WTC11 (cell line): ENCODE results near the gene PSMC3. TPM values are rescaled to one million over a fixed set of nuclear protein-coding genes. Genes with fewer than 3 reads are reported as not detected.

Experiments used
- ATAC-seq: fragments of 200-7000 bp; cut with Tn5 transposase; 2 replicates; pipeline ENCODE4 v1.10.0; 2021; ENCODE audit warnings: mild to moderate bottlenecking, moderate library complexity
- CTCF ChIA-PET: fragments of 300-600 bp; sonication (Branson Sonifier 250); formaldehyde crosslinking; loops from one replicate; lab custom pipeline; 2021; ENCODE audit warnings: antibody characterized with exemption; lab: Charles Lee
- POLR2A ChIA-PET: fragments of 350-600 bp; sonication (Branson Sonifier 250); formaldehyde crosslinking; loops from one replicate; lab custom pipeline; 2021; ENCODE audit warnings: antibody characterized with exemption; lab: Charles Lee
- DNase-seq: peaks from one replicate; pipeline ENCODE4 v3.0.0; 2021; ENCODE audit warnings: low spot score
- H3K27ac Mint-ChIP-seq: 2 replicates; pipeline ENCODE4 v1.8.0; 2021; ENCODE audit warnings: mixed read lengths
- H3K27me3 Mint-ChIP-seq: 2 replicates; pipeline ENCODE4 v1.8.0; 2021; ENCODE audit warnings: low read depth, mild to moderate bottlenecking, moderate library complexity, mixed read lengths
- H3K36me3 Mint-ChIP-seq: 2 replicates; pipeline ENCODE4 v1.8.0; 2021; ENCODE audit warnings: mixed read lengths
- H3K4me1 Mint-ChIP-seq: 2 replicates; pipeline ENCODE4 v1.8.0; 2022; ENCODE audit warnings: mixed read lengths
- H3K4me3 Mint-ChIP-seq: 2 replicates; pipeline ENCODE4 v1.8.0; 2021; ENCODE audit warnings: mild to moderate bottlenecking, moderate library complexity, mixed read lengths
- H3K9me3 Mint-ChIP-seq: 2 replicates; pipeline ENCODE4 v1.8.0; 2021; ENCODE audit warnings: mixed read lengths
- ATF1 ChIP-seq: sonication (generic); formaldehyde crosslinking; IDR thresholded peaks from 2 replicates; pipeline ENCODE4 v1.8.1; 2023; ENCODE audit warnings: mild to moderate bottlenecking, moderate library complexity, missing genetic modification reagents
- CBFB ChIP-seq: sonication (generic); formaldehyde crosslinking; IDR thresholded peaks from 2 replicates; pipeline ENCODE4 v1.8.1; 2022; ENCODE audit warnings: mild to moderate bottlenecking, low read depth, missing genetic modification reagents
- EMX1 ChIP-seq: fragments of 250-450 bp; sonication (Bioruptor Pico); IDR thresholded peaks from 2 replicates; pipeline ENCODE4 v1.8.0; 2021; ENCODE audit warnings: mild to moderate bottlenecking
- ETV6 ChIP-seq: sonication (generic); formaldehyde crosslinking; IDR thresholded peaks from 2 replicates; pipeline ENCODE4 v1.8.1; 2022; ENCODE audit warnings: mild to moderate bottlenecking, missing genetic modification reagents
- FOXJ3 ChIP-seq: sonication (generic); formaldehyde crosslinking; IDR thresholded peaks from 2 replicates; pipeline ENCODE4 v1.9.0; 2021; ENCODE audit warnings: missing genetic modification reagents, mild to moderate bottlenecking, borderline replicate concordance
- FOXP1 ChIP-seq: sonication (generic); formaldehyde crosslinking; IDR thresholded peaks from 2 replicates; pipeline ENCODE4 v1.8.0; 2022; ENCODE audit warnings: missing genetic modification reagents, mild to moderate bottlenecking, moderate library complexity, borderline replicate concordance
- JUN ChIP-seq: sonication (generic); formaldehyde crosslinking; IDR thresholded peaks from 2 replicates; pipeline ENCODE4 v1.8.0; 2023; ENCODE audit warnings: mild to moderate bottlenecking, missing genetic modification reagents
- NFE2L1 ChIP-seq: sonication (generic); formaldehyde crosslinking; IDR thresholded peaks from 2 replicates; pipeline ENCODE4 v1.8.1; 2023; ENCODE audit warnings: missing genetic modification reagents
- NR3C1 ChIP-seq: sonication (generic); formaldehyde crosslinking; conservative IDR thresholded peaks from 2 replicates; pipeline ENCODE4 v1.8.1; 2023; ENCODE audit warnings: low read depth, mild to moderate bottlenecking, missing genetic modification reagents
- SOX15 ChIP-seq: fragments of 250-450 bp; sonication (Bioruptor Pico); IDR thresholded peaks from 2 replicates; pipeline ENCODE4 v1.9.0; 2021; ENCODE audit warnings: mild to moderate bottlenecking
- TCF7 ChIP-seq: sonication (generic); formaldehyde crosslinking; IDR thresholded peaks from 2 replicates; pipeline ENCODE4 v1.8.0; 2022; ENCODE audit warnings: mild to moderate bottlenecking, low read depth, missing genetic modification reagents, moderate library complexity
- TEAD4 ChIP-seq: sonication (generic); formaldehyde crosslinking; IDR thresholded peaks from 2 replicates; pipeline ENCODE4 v1.8.0; 2022; ENCODE audit warnings: mild to moderate bottlenecking, missing genetic modification reagents
- ZNF138 ChIP-seq: sonication (generic); formaldehyde crosslinking; conservative IDR thresholded peaks from 2 replicates; pipeline ENCODE4 v1.8.1; 2022; ENCODE audit warnings: mild to moderate bottlenecking, moderate library complexity, missing genetic modification reagents
- ZNF219 ChIP-seq: sonication (generic); formaldehyde crosslinking; IDR thresholded peaks from 2 replicates; pipeline ENCODE4 v1.8.0; 2023; ENCODE audit warnings: missing genetic modification reagents, mild to moderate bottlenecking, borderline replicate concordance
- ZNF263 ChIP-seq: sonication (generic); formaldehyde crosslinking; IDR thresholded peaks from 2 replicates; pipeline ENCODE4 v1.8.1; 2022; ENCODE audit warnings: low read depth, mild to moderate bottlenecking, moderate library complexity, missing genetic modification reagents
- ZNF416 ChIP-seq: fragments of 250-450 bp; sonication (Bioruptor Pico); IDR thresholded peaks from 2 replicates; pipeline ENCODE4 v1.9.0; 2021; ENCODE audit warnings: mild to moderate bottlenecking, inconsistent platforms
- ZNF423 ChIP-seq: fragments of 250-450 bp; sonication (Bioruptor Pico); IDR thresholded peaks from 2 replicates; pipeline ENCODE4 v2.1.2; 2022; ENCODE audit warnings: mild to moderate bottlenecking, moderate library complexity
- total RNA-seq: library from RNA; stranded (reverse); gene quantifications from 3 replicates; pipeline ENCODE4 v1.2.3, GENCODE V29; 2021
- TF ChIP-seq, protein P1 (sequence below): sonication (generic); formaldehyde crosslinking; conservative IDR thresholded peaks from 2 replicates; pipeline ENCODE4 v1.8.1; 2022; ENCODE audit warnings: mild to moderate bottlenecking, missing genetic modification reagents
- TF ChIP-seq, protein P2 (sequence below): fragments of 250-450 bp; sonication (Bioruptor Pico); conservative IDR thresholded peaks from 2 replicates; pipeline ENCODE4 v1.9.0; 2021; ENCODE audit warnings: mild to moderate bottlenecking
- TF ChIP-seq, protein P3 (sequence below): sonication (generic); formaldehyde crosslinking; IDR thresholded peaks from 2 replicates; pipeline ENCODE4 v1.8.0; 2022; ENCODE audit warnings: mild to moderate bottlenecking, missing genetic modification reagents
- TF ChIP-seq, protein P4 (sequence below): sonication (generic); formaldehyde crosslinking; IDR thresholded peaks from 2 replicates; pipeline ENCODE4 v1.8.1; 2023; ENCODE audit warnings: mild to moderate bottlenecking, missing genetic modification reagents, borderline replicate concordance
- TF ChIP-seq, protein P5 (sequence below): fragments of 250-450 bp; sonication (Bioruptor Pico); IDR thresholded peaks from 2 replicates; pipeline ENCODE4 v2.1.2; 2022; ENCODE audit warnings: mild to moderate bottlenecking, moderate library complexity
- TF ChIP-seq, protein P6 (sequence below): sonication (generic); formaldehyde crosslinking; IDR thresholded peaks from 2 replicates; pipeline ENCODE4 v1.8.0; 2023; ENCODE audit warnings: mild to moderate bottlenecking, missing genetic modification reagents

Gene PSMC3
- total RNA-seq, 1 experiment from 2014 or later: 162 TPM

DNA sequence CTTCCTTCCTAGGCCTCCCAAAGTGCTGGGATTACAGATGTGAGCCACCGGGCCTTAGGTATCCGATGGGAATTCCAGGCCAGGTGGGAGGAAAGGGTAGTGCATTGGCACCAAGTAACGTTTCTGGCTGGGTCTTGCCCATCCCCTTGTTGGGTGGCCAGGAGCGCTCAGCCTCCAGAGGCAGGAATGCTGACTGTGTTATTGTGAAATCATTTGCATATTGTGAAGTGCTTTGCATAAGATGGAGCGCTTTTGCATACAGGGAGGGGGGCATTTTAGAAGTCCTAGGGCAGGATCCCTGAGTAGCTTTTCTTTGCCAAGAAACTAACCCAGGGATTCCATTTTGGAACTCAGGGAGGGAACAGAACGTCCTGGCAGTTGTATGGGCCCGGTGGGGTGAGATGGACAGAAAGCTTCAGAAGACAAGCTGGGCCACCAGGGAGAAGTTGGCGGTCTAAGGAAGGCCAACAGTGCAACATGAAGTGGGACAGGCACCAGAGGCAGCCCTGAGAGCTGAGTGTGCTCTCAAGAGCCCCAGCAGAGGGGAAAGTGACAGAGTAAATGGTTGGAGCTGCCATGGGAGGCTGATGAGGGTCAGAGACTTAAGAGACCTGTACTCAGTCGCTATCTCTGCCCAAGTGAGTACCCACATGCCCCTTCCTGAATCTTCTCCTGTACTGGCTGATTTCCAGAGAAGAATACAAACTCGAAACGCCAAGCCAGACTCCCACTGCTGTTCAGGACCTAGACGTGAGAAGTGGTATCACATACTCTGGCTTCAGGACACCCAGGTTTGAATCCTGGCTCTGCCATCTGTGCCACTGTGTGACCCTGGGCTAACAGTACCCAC is 19.1 kb downstream of the PSMC3 start (continued):
- TF ChIP-seq FOXJ3 (CRISPR knock-in tag) (no peak), JUN (CRISPR knock-in tag) (no peak), ZNF416 (no peak), EMX1 (CRISPR knock-in tag) (no peak), SOX15 (no peak)
- TF ChIP-seq, protein P1, sequence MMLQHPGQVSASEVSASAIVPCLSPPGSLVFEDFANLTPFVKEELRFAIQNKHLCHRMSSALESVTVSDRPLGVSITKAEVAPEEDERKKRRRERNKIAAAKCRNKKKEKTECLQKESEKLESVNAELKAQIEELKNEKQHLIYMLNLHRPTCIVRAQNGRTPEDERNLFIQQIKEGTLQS: no peak

DNA sequence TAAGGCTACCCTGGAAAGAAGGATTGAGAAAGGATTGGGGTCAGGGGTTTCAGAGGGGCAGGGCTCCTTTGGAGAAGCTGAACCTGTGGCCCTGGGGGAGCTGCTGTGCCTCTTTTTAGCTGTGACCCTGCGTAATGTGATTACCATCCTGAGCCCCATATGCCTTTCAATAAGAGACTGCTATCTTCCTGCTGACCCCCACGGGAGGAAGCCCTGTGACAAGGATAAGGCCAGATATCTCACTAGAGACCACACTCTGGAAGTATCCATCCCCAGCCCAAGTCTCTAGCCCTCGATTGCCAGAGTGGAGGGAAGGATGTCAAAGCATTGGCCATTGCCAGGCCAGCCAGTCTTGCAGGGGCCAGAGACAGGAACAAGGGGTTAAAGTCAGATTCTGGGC is 22.7 kb downstream of the PSMC3 start:
- TF ChIP-seq, protein P2, sequence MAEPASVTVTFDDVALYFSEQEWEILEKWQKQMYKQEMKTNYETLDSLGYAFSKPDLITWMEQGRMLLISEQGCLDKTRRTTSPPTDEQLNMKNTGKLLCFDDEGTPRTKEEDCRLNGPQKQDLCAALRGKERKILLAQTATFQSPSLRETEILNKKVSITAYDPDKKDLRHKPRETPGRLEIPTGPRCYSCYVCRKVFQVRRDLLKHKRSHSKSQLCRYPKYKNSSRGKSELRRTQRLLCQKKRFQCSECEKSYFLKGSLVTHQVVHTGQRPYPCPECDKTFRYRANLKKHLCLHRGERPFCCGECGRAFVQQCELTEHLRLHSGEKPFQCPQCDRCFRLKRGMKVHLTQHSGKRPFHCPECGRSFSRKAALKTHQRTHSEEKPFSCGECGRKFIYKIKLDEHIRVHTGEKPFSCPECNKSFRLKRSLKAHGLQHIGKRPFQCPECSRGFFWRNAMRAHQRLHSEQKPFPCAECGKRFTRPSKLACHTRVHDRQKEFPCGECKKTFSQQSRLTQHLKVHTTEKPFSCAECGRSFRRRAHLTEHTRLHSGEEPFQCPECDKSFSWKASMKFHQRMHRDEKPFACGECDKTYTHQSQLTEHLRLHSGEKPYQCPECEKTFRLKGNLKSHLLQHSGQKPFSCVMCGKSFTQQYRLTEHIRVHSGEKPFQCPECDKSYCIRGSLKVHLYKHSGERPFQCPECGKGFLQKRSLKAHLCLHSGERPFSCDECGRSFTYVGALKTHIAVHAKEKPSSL (CRISPR knock-in tag): no peak
- TF ChIP-seq FOXP1 (no peak), TCF7 (CRISPR knock-in tag) (no peak), NFE2L1 (CRISPR knock-in tag) (no peak), ETV6 (CRISPR knock-in tag) (no peak), CBFB (no peak), TEAD4 (CRISPR knock-in tag) (no peak), ZNF219 (no peak), ZNF423 (CRISPR knock-in tag) (no peak), NR3C1 (no peak), ATF1 (CRISPR knock-in tag) (no peak), ZNF263 (CRISPR knock-in tag) (no peak), ZNF138 (no peak), SOX15 (no peak)
- TF ChIP-seq, protein P3, sequence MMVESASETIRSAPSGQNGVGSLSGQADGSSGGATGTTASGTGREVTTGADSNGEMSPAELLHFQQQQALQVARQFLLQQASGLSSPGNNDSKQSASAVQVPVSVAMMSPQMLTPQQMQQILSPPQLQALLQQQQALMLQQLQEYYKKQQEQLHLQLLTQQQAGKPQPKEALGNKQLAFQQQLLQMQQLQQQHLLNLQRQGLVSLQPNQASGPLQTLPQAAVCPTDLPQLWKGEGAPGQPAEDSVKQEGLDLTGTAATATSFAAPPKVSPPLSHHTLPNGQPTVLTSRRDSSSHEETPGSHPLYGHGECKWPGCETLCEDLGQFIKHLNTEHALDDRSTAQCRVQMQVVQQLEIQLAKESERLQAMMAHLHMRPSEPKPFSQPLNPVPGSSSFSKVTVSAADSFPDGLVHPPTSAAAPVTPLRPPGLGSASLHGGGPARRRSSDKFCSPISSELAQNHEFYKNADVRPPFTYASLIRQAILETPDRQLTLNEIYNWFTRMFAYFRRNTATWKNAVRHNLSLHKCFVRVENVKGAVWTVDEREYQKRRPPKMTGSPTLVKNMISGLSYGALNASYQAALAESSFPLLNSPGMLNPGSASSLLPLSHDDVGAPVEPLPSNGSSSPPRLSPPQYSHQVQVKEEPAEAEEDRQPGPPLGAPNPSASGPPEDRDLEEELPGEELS: no peak
- TF ChIP-seq, protein P4, sequence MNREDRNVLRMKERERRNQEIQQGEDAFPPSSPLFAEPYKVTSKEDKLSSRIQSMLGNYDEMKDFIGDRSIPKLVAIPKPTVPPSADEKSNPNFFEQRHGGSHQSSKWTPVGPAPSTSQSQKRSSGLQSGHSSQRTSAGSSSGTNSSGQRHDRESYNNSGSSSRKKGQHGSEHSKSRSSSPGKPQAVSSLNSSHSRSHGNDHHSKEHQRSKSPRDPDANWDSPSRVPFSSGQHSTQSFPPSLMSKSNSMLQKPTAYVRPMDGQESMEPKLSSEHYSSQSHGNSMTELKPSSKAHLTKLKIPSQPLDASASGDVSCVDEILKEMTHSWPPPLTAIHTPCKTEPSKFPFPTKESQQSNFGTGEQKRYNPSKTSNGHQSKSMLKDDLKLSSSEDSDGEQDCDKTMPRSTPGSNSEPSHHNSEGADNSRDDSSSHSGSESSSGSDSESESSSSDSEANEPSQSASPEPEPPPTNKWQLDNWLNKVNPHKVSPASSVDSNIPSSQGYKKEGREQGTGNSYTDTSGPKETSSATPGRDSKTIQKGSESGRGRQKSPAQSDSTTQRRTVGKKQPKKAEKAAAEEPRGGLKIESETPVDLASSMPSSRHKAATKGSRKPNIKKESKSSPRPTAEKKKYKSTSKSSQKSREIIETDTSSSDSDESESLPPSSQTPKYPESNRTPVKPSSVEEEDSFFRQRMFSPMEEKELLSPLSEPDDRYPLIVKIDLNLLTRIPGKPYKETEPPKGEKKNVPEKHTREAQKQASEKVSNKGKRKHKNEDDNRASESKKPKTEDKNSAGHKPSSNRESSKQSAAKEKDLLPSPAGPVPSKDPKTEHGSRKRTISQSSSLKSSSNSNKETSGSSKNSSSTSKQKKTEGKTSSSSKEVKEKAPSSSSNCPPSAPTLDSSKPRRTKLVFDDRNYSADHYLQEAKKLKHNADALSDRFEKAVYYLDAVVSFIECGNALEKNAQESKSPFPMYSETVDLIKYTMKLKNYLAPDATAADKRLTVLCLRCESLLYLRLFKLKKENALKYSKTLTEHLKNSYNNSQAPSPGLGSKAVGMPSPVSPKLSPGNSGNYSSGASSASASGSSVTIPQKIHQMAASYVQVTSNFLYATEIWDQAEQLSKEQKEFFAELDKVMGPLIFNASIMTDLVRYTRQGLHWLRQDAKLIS (CRISPR knock-in tag): no peak
- TF ChIP-seq, protein P5, sequence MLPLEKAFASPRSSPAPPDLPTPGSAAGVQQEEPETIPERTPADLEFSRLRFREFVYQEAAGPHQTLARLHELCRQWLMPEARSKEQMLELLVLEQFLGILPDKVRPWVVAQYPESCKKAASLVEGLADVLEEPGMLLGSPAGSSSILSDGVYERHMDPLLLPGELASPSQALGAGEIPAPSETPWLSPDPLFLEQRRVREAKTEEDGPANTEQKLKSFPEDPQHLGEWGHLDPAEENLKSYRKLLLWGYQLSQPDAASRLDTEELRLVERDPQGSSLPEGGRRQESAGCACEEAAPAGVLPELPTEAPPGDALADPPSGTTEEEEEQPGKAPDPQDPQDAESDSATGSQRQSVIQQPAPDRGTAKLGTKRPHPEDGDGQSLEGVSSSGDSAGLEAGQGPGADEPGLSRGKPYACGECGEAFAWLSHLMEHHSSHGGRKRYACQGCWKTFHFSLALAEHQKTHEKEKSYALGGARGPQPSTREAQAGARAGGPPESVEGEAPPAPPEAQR (CRISPR knock-in tag): no peak
- TF ChIP-seq, protein P6, sequence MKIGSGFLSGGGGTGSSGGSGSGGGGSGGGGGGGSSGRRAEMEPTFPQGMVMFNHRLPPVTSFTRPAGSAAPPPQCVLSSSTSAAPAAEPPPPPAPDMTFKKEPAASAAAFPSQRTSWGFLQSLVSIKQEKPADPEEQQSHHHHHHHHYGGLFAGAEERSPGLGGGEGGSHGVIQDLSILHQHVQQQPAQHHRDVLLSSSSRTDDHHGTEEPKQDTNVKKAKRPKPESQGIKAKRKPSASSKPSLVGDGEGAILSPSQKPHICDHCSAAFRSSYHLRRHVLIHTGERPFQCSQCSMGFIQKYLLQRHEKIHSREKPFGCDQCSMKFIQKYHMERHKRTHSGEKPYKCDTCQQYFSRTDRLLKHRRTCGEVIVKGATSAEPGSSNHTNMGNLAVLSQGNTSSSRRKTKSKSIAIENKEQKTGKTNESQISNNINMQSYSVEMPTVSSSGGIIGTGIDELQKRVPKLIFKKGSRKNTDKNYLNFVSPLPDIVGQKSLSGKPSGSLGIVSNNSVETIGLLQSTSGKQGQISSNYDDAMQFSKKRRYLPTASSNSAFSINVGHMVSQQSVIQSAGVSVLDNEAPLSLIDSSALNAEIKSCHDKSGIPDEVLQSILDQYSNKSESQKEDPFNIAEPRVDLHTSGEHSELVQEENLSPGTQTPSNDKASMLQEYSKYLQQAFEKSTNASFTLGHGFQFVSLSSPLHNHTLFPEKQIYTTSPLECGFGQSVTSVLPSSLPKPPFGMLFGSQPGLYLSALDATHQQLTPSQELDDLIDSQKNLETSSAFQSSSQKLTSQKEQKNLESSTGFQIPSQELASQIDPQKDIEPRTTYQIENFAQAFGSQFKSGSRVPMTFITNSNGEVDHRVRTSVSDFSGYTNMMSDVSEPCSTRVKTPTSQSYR (CRISPR knock-in tag): no peak
- no peak overlapping the region for H3K27ac Mint-ChIP-seq
- POLR2A ChIA-PET: no interaction called here
- no peaks in the 10 kb centered on the region for H3K9me3 Mint-ChIP-seq
- peaks cover 34% of the 10 kb centered on the region for H3K4me1 Mint-ChIP-seq
- ATAC-seq (no peak), DNase-seq (no peak)
- no peaks in the 10 kb centered on the region for H3K27me3 Mint-ChIP-seq
- no peaks in the 10 kb centered on the region for H3K36me3 Mint-ChIP-seq
- CTCF ChIA-PET: interaction anchor here (0.6 to 2.1 kb wide), 3 partner anchors 8 to 51 kb away, joined by 3 to 10 read pairs (median 3); no protein-coding TSS in a partner anchor
- no peak overlapping the region for H3K4me3 Mint-ChIP-seq
